HepG2 (cell line): ENCODE measurements around the gene CEP170. TPM values are rescaled to one million over a fixed set of nuclear protein-coding genes. Genes with fewer than 3 reads are reported as not detected.
"Not testable (repeated sequence)": the region's sequence is repeated elsewhere in the genome, so short reads cannot be mapped to it uniquely, and the experiment has no call there.

Experiments used
- ATAC-seq: fragments of 200-7000 bp; cut with Tn5 transposase; 3 replicates; pipeline ENCODE4 v1.9.1; 2020; ENCODE audit warnings: mild to moderate bottlenecking, moderate library complexity
- BruUV-seq: library from RNA; stranded (reverse); fragments of 400-500 nt; replicated peaks from 2 replicates; lab custom pipeline; 2021; lab: Mats Ljungman, UMichigan
- CTCF ChIA-PET: fragments of 300-600 bp; formaldehyde crosslinking; extraction: SDS; loops from one replicate; lab custom pipeline; 2021; ENCODE audit warnings: low total read pairs, inconsistent platforms, low intra/inter-chr PET ratio; lab: Yijun Ruan, JAX
- POLR2A ChIA-PET: fragments of 350-600 bp; sonication (Branson Sonifier 250); formaldehyde crosslinking; loops from one replicate; lab custom pipeline; 2020; ENCODE audit warnings: antibody characterized with exemption, inconsistent platforms; lab: Yijun Ruan, JAX
- DNase-seq: peaks from one replicate; pipeline ENCODE4 v3.0.0-alpha.2; 2015; ENCODE audit warnings: low spot score
- FAIRE-seq: peaks from 3 replicates; lab custom pipeline; 2011; peaks lifted over from hg19 to GRCh38; lab: Jason Lieb, UNC
- H2AFZ ChIP-seq: one replicate; pipeline ENCODE4 v1.6.1; 2011; ENCODE audit warnings: low read length, inconsistent platforms
- H3K27ac ChIP-seq: fragments of 300-600 bp; 3 replicates; pipeline ENCODE4 v1.8.0; 2011; ENCODE audit warnings: mixed run types, mild to moderate bottlenecking, mixed read lengths, low read length, inconsistent platforms; ENCODE audit not compliant: insufficient read depth; ENCODE audit errors: extremely low read length
- H3K27me3 ChIP-seq, 2 experiments: fragments of 200-600 bp in 1 of 2; 2 replicates in 1 of 2; 3 replicates in 1 of 2; pipeline versions ENCODE4 v1.6.0 to v1.8.0; 2011; ENCODE audit warnings: low read length in 2 of 2, mild to moderate bottlenecking in 2 of 2, moderate library complexity in 2 of 2, inconsistent platforms in 1 of 2; ENCODE audit not compliant: insufficient read depth in 2 of 2, control insufficient read depth in 1 of 2
- H3K36me3 ChIP-seq, 2 experiments: fragments of 200-600 bp in 1 of 2; replicated peaks in 1 of 2; 2 replicates in 1 of 2; 3 replicates in 1 of 2; pipeline versions ENCODE4 v1.5.1 to v1.8.0; 2011; ENCODE audit warnings: low read length in 2 of 2, inconsistent platforms in 1 of 2; ENCODE audit not compliant: insufficient read depth in 2 of 2, control insufficient read depth in 1 of 2
- H3K4me1 ChIP-seq: 2 replicates; pipeline ENCODE4 v1.5.1; 2012; ENCODE audit warnings: low read length, inconsistent platforms; ENCODE audit not compliant: insufficient read depth
- H3K4me2 ChIP-seq: 2 replicates; pipeline ENCODE4 v1.6.0; 2011; ENCODE audit warnings: low read depth, low read length, inconsistent platforms
- H3K4me3 ChIP-seq, 3 experiments: fragments of 200-600 bp in 1 of 3; sonication (generic), shearing (Covaris generic) in 1 of 3; replicated peaks in 1 of 3; 2 replicates each; pipeline ENCODE4 v1.5.1; 2011 to 2016; ENCODE audit warnings: low read length in 3 of 3, inconsistent platforms in 2 of 3, low read depth in 2 of 3, mild to moderate bottlenecking in 2 of 3, control low read depth in 1 of 3, mixed read lengths in 1 of 3; ENCODE audit not compliant: insufficient read depth in 1 of 3
- H3K79me2 ChIP-seq: one replicate; pipeline ENCODE4 v1.6.1; 2011; ENCODE audit warnings: low read length, inconsistent platforms; ENCODE audit not compliant: insufficient read depth
- H3K9ac ChIP-seq: 2 replicates; pipeline ENCODE4 v1.6.0; 2011; ENCODE audit warnings: mild to moderate bottlenecking, low read depth, low read length, inconsistent platforms; ENCODE audit not compliant: insufficient read depth
- H3K9me3 ChIP-seq: 2 replicates; pipeline ENCODE4 v1.5.1; 2012; ENCODE audit warnings: mild to moderate bottlenecking, low read length
- H4K20me1 ChIP-seq: 2 replicates; pipeline ENCODE4 v1.6.0; 2011; ENCODE audit warnings: inconsistent platforms, mild to moderate bottlenecking, low read length, moderate library complexity; ENCODE audit not compliant: insufficient read depth
- KLF12 ChIP-seq: sonication (generic); formaldehyde crosslinking; IDR thresholded peaks from 2 replicates; pipeline ENCODE4 v1.4.0; 2020; ENCODE audit warnings: missing genetic modification reagents, borderline replicate concordance
- RERE ChIP-seq: IDR thresholded peaks from 2 replicates; pipeline ENCODE4 v1.6.1; 2016; ENCODE audit warnings: low read depth, missing genetic modification reagents, missing compliant biosample characterization
- XBP1 ChIP-seq: sonication (generic); formaldehyde crosslinking; IDR thresholded peaks from 2 replicates; pipeline ENCODE4 v1.5.0; 2020; ENCODE audit warnings: missing genetic modification reagents
- ZBTB8A ChIP-seq: sonication (generic); formaldehyde crosslinking; IDR thresholded peaks from 2 replicates; pipeline ENCODE4 v1.4.0; 2020; ENCODE audit warnings: mild to moderate bottlenecking, low read depth, missing genetic modification reagents, borderline replicate concordance
- WGBS: methylation state at CpG from one replicate; pipeline ENCODE4 v1.1.6; 2017; ENCODE audit warnings: low lambda C conversion rate; 5-methylcytosine and 5-hydroxymethylcytosine counted together
- in situ Hi-C: cut with HindIII; loops from 2 replicates; pipeline ENCODE4 v1.10.0; 2017; ENCODE audit warnings: low pct_unique_long_range_greater_than_20kb; ENCODE audit not compliant: extremely low pct_ligation_motif_present
- intact Hi-C: fragments of 100-400 bp; cut with micrococcal nuclease; formaldehyde crosslinking; loops from one replicate; pipeline ENCODE4 v1.10.0; 2022; ENCODE audit not compliant: unreplicated experiment
- polyA plus RNA-seq, 8 experiments: library from polyadenylated mRNA; depleted of rRNA in 3 of 8; stranded (reverse) in 7 of 8; unstranded in 1 of 8; fragments of >200 nt; fragmentation: Illumina TruSeq in 4 of 8; extraction: Trizol in 4 of 8; gene quantifications; 2 replicates each; pipeline versions ENCODE4 v1.2.1 to v1.2.3, GENCODE V29; 2011 to 2016; ENCODE audit warnings: low read depth in 4 of 8, missing spikeins in 1 of 8, mixed read lengths in 1 of 8; ENCODE audit not compliant: insufficient read depth in 1 of 8
- total RNA-seq, 5 experiments: library from RNA; depleted of rRNA; stranded (reverse); fragments of >200 nt; fragmentation: Illumina TruSeq; extraction: Trizol; gene quantifications; 2 replicates each; pipeline ENCODE4 v1.2.3, GENCODE V29; 2016; ENCODE audit warnings: low read depth in 1 of 5

CEP170 gene
- total and polyA plus RNA-seq, 2 of the 13 experiments (the other 11 are each of a cell fraction or from before 2014, with no cell fraction given), result 23.0 to 28.6 TPM

- TF ChIP-seq RERE (CRISPR knock-in tag) (no peak), ZBTB8A (no peak), KLF12 (CRISPR knock-in tag) (no peak), XBP1 (no peak)
Observed at GRCh38 chr1:243179720-243180119, 75.4 kb downstream of the CEP170 start (continued).

GRCh38 chr1:243177792-243178191, 77.3 kb downstream of the CEP170 start:
- H3K27ac ChIP-seq, in situ Hi-C loops, H3K27me3 ChIP-seq, H4K20me1 ChIP-seq, H3K9me3 ChIP-seq, intact Hi-C loops, H3K9ac ChIP-seq, H3K36me3 ChIP-seq, H3K79me2 ChIP-seq, H3K4me2 ChIP-seq, ATAC-seq, FAIRE-seq, POLR2A ChIA-PET, BruUV-seq, H3K4me1 ChIP-seq, DNase-seq, H3K4me3 ChIP-seq, H2AFZ ChIP-seq, CTCF ChIA-PET: not testable (repeated sequence)
- WGBS, result 99% methylated on average over 6 of the region's 6 CpGs

- CTCF ChIA-PET, H4K20me1 ChIP-seq, in situ Hi-C loops: not testable (repeated sequence)
Observed at GRCh38 chr1:243173758-243174369, 81.2 kb downstream of the CEP170 start.

GRCh38 chr1:243164911-243165310, 90.2 kb downstream of the CEP170 start:
- DNase-seq, CTCF ChIA-PET, H3K36me3 ChIP-seq, H3K4me3 ChIP-seq, H3K4me2 ChIP-seq, H4K20me1 ChIP-seq, H3K9me3 ChIP-seq, H3K27ac ChIP-seq, intact Hi-C loops, ATAC-seq, H2AFZ ChIP-seq, H3K9ac ChIP-seq, H3K79me2 ChIP-seq, POLR2A ChIA-PET, H3K27me3 ChIP-seq, in situ Hi-C loops, H3K4me1 ChIP-seq: not testable (repeated sequence)
- BruUV-seq, result TSS peak; percentile 20
- 80% methylated on average over 4 of the region's 4 CpGs for WGBS
- peak; percentile 4 for FAIRE-seq

More at GRCh38 chr1:243173758-243174369, 81.2 kb downstream of the CEP170 start:
- H3K79me2 ChIP-seq, H3K4me3 ChIP-seq, H3K9ac ChIP-seq, POLR2A ChIA-PET, DNase-seq, H3K36me3 ChIP-seq, H3K4me1 ChIP-seq, H2AFZ ChIP-seq, H3K4me2 ChIP-seq, ATAC-seq, H3K27ac ChIP-seq, H3K27me3 ChIP-seq, H3K9me3 ChIP-seq, intact Hi-C loops, BruUV-seq: not testable (repeated sequence)
- peak; percentile 21 for FAIRE-seq
- 94% methylated on average over 2 of the region's 2 CpGs for WGBS
